ENCODE results near the gene JAK2. TPM values are rescaled to one million over a fixed set of nuclear protein-coding genes. Genes with fewer than 3 reads are reported as not detected.

JAK2 gene
- total and polyA plus RNA-seq, 10 of the 15 experiments (the other 5 are each of a cell fraction or from before 2014, with no cell fraction given), result 4.1 to 22.9 (median 13.7) TPM

DNA sequence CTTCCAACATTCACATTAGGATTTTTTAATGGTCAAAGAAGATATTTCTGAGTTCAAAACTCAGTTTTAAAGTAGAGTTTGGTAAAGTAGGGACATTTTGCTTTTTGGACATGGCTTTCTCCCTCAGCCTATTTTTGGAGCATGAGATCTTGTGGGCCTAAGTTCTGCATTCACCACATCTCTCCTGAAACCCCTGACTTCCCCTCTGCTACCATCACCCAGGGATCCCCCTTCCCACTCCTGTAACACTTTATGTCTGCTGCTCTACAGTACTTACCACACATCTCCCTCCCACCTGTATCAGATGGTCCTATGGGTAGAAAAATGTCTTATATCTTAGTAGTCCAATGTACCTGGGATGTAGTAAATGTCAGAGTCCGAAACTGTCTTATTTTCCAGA is 48.2 kb upstream of the JAK2 start (continued):
- TF ChIP-seq, protein P1, sequence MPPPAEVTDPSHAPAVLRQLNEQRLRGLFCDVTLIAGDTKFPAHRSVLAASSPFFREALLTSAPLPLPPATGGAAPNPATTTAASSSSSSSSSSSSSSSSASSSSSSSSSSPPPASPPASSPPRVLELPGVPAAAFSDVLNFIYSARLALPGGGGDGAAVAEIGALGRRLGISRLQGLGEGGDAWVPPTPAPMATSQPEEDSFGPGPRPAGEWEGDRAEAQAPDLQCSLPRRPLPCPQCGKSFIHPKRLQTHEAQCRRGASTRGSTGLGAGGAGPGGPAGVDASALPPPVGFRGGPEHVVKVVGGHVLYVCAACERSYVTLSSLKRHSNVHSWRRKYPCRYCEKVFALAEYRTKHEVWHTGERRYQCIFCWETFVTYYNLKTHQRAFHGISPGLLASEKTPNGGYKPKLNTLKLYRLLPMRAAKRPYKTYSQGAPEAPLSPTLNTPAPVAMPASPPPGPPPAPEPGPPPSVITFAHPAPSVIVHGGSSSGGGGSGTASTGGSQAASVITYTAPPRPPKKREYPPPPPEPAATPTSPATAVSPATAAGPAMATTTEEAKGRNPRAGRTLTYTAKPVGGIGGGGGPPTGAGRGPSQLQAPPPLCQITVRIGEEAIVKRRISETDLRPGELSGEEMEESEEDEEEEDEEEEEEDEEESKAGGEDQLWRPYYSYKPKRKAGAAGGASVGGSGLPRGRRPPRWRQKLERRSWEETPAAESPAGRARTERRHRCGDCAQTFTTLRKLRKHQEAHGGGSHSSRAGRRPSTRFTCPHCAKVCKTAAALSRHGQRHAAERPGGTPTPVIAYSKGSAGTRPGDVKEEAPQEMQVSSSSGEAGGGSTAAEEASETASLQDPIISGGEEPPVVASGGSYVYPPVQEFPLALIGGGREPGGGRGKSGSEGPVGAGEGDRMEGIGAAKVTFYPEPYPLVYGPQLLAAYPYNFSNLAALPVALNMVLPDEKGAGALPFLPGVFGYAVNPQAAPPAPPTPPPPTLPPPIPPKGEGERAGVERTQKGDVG (CRISPR knock-in tag; IDR thresholded peaks at IDR 0.05), result no peak
- no peak for TF ChIP-seq KLF5 (IDR thresholded peaks at IDR 0.05; ENCODE audit: partially characterized antibody)
- TF ChIP-seq TBL1XR1 (IDR thresholded peaks at IDR 0.05; ENCODE audit: low read depth, low read length), result peak; percentile 73; the same call in 1 of the 2 replicates
- peak; percentile 65 to 77 for TF ChIP-seq IKZF2 (IDR thresholded peaks at IDR 0.05)
- TF ChIP-seq, protein P2, sequence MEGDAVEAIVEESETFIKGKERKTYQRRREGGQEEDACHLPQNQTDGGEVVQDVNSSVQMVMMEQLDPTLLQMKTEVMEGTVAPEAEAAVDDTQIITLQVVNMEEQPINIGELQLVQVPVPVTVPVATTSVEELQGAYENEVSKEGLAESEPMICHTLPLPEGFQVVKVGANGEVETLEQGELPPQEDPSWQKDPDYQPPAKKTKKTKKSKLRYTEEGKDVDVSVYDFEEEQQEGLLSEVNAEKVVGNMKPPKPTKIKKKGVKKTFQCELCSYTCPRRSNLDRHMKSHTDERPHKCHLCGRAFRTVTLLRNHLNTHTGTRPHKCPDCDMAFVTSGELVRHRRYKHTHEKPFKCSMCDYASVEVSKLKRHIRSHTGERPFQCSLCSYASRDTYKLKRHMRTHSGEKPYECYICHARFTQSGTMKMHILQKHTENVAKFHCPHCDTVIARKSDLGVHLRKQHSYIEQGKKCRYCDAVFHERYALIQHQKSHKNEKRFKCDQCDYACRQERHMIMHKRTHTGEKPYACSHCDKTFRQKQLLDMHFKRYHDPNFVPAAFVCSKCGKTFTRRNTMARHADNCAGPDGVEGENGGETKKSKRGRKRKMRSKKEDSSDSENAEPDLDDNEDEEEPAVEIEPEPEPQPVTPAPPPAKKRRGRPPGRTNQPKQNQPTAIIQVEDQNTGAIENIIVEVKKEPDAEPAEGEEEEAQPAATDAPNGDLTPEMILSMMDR (IDR thresholded peaks at IDR 0.05 in 2 of 3, conservative IDR thresholded peaks at IDR 0.05 in 1 of 3; ENCODE audit: control insufficient read depth in 2 of 3, extremely low read depth in 1 of 3, insufficient read depth in 1 of 3, low read depth in 3 of 3, low read length in 3 of 3), result no peak
- TF ChIP-seq MYB (IDR thresholded peaks at IDR 0.05; ENCODE audit: borderline replicate concordance, low read depth, low read length), result no peak
- TF ChIP-seq TARDBP (IDR thresholded peaks at IDR 0.05; ENCODE audit: borderline replicate concordance), result no peak
- TF ChIP-seq, protein P3, sequence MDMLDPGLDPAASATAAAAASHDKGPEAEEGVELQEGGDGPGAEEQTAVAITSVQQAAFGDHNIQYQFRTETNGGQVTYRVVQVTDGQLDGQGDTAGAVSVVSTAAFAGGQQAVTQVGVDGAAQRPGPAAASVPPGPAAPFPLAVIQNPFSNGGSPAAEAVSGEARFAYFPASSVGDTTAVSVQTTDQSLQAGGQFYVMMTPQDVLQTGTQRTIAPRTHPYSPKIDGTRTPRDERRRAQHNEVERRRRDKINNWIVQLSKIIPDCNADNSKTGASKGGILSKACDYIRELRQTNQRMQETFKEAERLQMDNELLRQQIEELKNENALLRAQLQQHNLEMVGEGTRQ (IDR thresholded peaks at IDR 0.05; ENCODE audit: borderline replicate concordance, low read depth, low read length), result no peak
- TF ChIP-seq, protein P4, sequence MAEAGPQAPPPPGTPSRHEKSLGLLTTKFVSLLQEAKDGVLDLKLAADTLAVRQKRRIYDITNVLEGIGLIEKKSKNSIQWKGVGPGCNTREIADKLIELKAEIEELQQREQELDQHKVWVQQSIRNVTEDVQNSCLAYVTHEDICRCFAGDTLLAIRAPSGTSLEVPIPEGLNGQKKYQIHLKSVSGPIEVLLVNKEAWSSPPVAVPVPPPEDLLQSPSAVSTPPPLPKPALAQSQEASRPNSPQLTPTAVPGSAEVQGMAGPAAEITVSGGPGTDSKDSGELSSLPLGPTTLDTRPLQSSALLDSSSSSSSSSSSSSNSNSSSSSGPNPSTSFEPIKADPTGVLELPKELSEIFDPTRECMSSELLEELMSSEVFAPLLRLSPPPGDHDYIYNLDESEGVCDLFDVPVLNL (IDR thresholded peaks at IDR 0.05; ENCODE audit: low read depth, low read length), result no peak
- TF ChIP-seq, protein P5, sequence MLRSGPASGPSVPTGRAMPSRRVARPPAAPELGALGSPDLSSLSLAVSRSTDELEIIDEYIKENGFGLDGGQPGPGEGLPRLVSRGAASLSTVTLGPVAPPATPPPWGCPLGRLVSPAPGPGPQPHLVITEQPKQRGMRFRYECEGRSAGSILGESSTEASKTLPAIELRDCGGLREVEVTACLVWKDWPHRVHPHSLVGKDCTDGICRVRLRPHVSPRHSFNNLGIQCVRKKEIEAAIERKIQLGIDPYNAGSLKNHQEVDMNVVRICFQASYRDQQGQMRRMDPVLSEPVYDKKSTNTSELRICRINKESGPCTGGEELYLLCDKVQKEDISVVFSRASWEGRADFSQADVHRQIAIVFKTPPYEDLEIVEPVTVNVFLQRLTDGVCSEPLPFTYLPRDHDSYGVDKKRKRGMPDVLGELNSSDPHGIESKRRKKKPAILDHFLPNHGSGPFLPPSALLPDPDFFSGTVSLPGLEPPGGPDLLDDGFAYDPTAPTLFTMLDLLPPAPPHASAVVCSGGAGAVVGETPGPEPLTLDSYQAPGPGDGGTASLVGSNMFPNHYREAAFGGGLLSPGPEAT (IDR thresholded peaks at IDR 0.05; ENCODE audit: low read depth), result peak; percentile 78
- TF ChIP-seq, protein P6, sequence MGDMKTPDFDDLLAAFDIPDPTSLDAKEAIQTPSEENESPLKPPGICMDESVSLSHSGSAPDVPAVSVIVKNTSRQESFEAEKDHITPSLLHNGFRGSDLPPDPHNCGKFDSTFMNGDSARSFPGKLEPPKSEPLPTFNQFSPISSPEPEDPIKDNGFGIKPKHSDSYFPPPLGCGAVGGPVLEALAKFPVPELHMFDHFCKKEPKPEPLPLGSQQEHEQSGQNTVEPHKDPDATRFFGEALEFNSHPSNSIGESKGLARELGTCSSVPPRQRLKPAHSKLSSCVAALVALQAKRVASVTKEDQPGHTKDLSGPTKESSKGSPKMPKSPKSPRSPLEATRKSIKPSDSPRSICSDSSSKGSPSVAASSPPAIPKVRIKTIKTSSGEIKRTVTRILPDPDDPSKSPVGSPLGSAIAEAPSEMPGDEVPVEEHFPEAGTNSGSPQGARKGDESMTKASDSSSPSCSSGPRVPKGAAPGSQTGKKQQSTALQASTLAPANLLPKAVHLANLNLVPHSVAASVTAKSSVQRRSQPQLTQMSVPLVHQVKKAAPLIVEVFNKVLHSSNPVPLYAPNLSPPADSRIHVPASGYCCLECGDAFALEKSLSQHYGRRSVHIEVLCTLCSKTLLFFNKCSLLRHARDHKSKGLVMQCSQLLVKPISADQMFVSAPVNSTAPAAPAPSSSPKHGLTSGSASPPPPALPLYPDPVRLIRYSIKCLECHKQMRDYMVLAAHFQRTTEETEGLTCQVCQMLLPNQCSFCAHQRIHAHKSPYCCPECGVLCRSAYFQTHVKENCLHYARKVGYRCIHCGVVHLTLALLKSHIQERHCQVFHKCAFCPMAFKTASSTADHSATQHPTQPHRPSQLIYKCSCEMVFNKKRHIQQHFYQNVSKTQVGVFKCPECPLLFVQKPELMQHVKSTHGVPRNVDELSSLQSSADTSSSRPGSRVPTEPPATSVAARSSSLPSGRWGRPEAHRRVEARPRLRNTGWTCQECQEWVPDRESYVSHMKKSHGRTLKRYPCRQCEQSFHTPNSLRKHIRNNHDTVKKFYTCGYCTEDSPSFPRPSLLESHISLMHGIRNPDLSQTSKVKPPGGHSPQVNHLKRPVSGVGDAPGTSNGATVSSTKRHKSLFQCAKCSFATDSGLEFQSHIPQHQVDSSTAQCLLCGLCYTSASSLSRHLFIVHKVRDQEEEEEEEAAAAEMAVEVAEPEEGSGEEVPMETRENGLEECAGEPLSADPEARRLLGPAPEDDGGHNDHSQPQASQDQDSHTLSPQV (IDR thresholded peaks at IDR 0.05), result no peak
- TF ChIP-seq, protein P7, sequence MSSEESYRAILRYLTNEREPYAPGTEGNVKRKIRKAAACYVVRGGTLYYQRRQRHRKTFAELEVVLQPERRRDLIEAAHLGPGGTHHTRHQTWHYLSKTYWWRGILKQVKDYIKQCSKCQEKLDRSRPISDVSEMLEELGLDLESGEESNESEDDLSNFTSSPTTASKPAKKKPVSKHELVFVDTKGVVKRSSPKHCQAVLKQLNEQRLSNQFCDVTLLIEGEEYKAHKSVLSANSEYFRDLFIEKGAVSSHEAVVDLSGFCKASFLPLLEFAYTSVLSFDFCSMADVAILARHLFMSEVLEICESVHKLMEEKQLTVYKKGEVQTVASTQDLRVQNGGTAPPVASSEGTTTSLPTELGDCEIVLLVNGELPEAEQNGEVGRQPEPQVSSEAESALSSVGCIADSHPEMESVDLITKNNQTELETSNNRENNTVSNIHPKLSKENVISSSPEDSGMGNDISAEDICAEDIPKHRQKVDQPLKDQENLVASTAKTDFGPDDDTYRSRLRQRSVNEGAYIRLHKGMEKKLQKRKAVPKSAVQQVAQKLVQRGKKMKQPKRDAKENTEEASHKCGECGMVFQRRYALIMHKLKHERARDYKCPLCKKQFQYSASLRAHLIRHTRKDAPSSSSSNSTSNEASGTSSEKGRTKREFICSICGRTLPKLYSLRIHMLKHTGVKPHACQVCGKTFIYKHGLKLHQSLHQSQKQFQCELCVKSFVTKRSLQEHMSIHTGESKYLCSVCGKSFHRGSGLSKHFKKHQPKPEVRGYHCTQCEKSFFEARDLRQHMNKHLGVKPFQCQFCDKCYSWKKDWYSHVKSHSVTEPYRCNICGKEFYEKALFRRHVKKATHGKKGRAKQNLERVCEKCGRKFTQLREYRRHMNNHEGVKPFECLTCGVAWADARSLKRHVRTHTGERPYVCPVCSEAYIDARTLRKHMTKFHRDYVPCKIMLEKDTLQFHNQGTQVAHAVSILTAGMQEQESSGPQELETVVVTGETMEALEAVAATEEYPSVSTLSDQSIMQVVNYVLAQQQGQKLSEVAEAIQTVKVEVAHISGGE (CRISPR knock-in tag; IDR thresholded peaks at IDR 0.05), result no peak
